Esophagus muscularis mucosa (tissue), 4 donors: ENCODE measurements around the gene AUNIP. TPM values are rescaled to one million over a fixed set of nuclear protein-coding genes. Genes with fewer than 3 reads are reported as not detected.

Experiments used
- DNase-seq: peaks from one replicate; pipeline ENCODE4 v3.0.0-alpha.2; 2017; ENCODE audit errors: extremely low spot score
- H3K27ac ChIP-seq, 4 donors: fragments of 200-600 bp; sonication (generic); replicated peaks in 1 of 4; 1 replicate in 3 of 4; 2 replicates in 1 of 4; pipeline ENCODE4 v1.5.1; 2016 to 2019; ENCODE audit warnings: mild to moderate bottlenecking in 1 of 4
- H3K27me3 ChIP-seq, 4 donors: fragments of 200-600 bp; sonication (generic); one replicate each; pipeline versions ENCODE4 v1.5.1 to v1.6.0; 2016 to 2019
- H3K36me3 ChIP-seq, 4 donors: fragments of 200-600 bp; sonication (generic); one replicate each; pipeline ENCODE4 v1.5.1; 2016 to 2019
- H3K4me1 ChIP-seq, 4 donors: fragments of 200-600 bp; sonication (generic); one replicate each; pipeline ENCODE4 v1.5.1; 2016 to 2019
- H3K4me3 ChIP-seq, 4 donors: fragments of 200-600 bp; sonication (generic); 1 replicate in 2 of 4; 2 replicates in 2 of 4; pipeline ENCODE4 v1.5.1; 2016 to 2019; ENCODE audit warnings: mild to moderate bottlenecking in 4 of 4, moderate library complexity in 1 of 4
- H3K9me3 ChIP-seq, 4 donors: fragments of 200-600 bp; sonication (generic); 1 replicate in 3 of 4; 2 replicates in 1 of 4; pipeline ENCODE4 v1.5.1; 2016 to 2019
- EP300 ChIP-seq: sonication (generic); formaldehyde crosslinking; IDR thresholded peaks from one replicate; pipeline ENCODE4 v1.6.1; 2017; ENCODE audit warnings: antibody characterized with exemption
- POLR2A ChIP-seq: fragments of 450-650 bp; IDR thresholded peaks from one replicate; pipeline ENCODE4 v1.6.1; 2017; ENCODE audit warnings: antibody characterized with exemption, moderate library complexity, mild to moderate bottlenecking, low read depth
- POLR2AphosphoS5 ChIP-seq, 2 donors: sonication (generic); formaldehyde crosslinking; IDR thresholded peaks; one replicate each; pipeline ENCODE4 v1.6.1; 2017; ENCODE audit warnings: antibody characterized with exemption in 2 of 2
- WGBS: methylation state at CpG from one replicate; pipeline ENCODE4 v1.1.5; 2018; 5-methylcytosine and 5-hydroxymethylcytosine counted together
- intact Hi-C: fragments of 100-400 bp; cut with DNase I; formaldehyde crosslinking; loops from one replicate; pipeline ENCODE4 v1.15.1; 2023
- total RNA-seq, 4 donors: library from RNA; depleted of rRNA; stranded (reverse); fragments of >200 nt; gene quantifications; one replicate each; pipeline versions ENCODE4 v1.1.0 to v1.2.1, GENCODE V29; 2016
- TF ChIP-seq, protein P1 (sequence below), 3 experiments: fragments of 200-600 bp in 2 of 3; fragments of 450-650 bp in 1 of 3; sonication (generic) in 2 of 3; IDR thresholded peaks; one replicate each; pipeline ENCODE4 v1.5.1; 2017 to 2019; ENCODE audit warnings: antibody characterized with exemption in 3 of 3, mild to moderate bottlenecking in 2 of 3, moderate library complexity in 1 of 3

AUNIP gene
- total RNA-seq, 4 donors from 2014 or later = not detected

DNA sequence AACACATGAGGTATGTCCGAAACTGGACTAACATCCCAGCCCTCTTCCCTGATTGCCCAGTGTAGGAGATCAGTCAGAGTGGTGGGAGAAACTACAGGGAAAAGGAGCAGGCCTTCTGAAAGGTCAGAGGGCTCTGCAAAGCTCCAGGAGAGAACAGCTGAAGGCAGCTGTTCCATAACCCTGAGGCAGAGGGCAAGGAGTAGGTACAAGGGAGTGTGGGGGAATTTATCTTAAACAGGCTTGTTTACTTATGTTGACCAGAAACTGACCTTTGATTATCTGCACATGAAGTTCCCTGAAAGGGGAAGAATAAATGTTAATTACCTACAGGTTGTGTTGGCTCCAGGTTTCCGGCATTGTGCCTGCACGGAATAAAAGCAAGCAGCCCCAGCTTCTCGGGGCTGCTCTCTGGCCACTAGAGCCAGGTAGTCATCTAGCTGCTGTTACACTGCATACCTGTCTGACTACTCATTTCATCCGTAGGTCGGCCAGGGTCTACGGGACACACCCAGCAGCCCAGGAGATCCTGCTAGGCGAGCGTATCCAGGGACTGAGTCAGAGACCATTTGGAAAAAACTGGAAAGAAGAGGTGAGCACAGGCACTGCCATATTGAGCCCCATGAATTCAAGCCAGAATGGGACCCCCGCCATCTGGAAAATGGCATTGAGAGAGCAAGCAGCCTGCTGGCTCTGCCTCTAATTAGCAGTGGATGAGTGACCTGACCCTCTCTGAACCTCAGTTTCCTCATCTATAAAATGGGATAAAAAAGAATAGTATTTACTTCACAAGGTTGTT lies 31.2 kb upstream of the AUNIP start:
- no peak overlapping the region for H3K27ac ChIP-seq
- 83% methylated on average over 9 of the region's 10 CpGs for WGBS
- peaks cover 4 to 30% (median 28%) of the 10 kb centered on the region in 4 donors for H3K4me1 ChIP-seq
- TF ChIP-seq, protein P1, sequence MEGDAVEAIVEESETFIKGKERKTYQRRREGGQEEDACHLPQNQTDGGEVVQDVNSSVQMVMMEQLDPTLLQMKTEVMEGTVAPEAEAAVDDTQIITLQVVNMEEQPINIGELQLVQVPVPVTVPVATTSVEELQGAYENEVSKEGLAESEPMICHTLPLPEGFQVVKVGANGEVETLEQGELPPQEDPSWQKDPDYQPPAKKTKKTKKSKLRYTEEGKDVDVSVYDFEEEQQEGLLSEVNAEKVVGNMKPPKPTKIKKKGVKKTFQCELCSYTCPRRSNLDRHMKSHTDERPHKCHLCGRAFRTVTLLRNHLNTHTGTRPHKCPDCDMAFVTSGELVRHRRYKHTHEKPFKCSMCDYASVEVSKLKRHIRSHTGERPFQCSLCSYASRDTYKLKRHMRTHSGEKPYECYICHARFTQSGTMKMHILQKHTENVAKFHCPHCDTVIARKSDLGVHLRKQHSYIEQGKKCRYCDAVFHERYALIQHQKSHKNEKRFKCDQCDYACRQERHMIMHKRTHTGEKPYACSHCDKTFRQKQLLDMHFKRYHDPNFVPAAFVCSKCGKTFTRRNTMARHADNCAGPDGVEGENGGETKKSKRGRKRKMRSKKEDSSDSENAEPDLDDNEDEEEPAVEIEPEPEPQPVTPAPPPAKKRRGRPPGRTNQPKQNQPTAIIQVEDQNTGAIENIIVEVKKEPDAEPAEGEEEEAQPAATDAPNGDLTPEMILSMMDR (IDR thresholded peaks at IDR 0.05) = no peak
- TF ChIP-seq POLR2AphosphoS5 (IDR thresholded peaks at IDR 0.05) = no peak
- no peak for TF ChIP-seq EP300
- TF ChIP-seq POLR2A = no peak
- no peaks in the 10 kb centered on the region for H3K36me3 ChIP-seq
- H3K27me3 ChIP-seq = no peaks in the 10 kb centered on the region
- no peak overlapping the region for H3K4me3 ChIP-seq
- no peak for DNase-seq
- no peaks in the 10 kb centered on the region for H3K9me3 ChIP-seq
- intact Hi-C loops = no loop called here

DNA sequence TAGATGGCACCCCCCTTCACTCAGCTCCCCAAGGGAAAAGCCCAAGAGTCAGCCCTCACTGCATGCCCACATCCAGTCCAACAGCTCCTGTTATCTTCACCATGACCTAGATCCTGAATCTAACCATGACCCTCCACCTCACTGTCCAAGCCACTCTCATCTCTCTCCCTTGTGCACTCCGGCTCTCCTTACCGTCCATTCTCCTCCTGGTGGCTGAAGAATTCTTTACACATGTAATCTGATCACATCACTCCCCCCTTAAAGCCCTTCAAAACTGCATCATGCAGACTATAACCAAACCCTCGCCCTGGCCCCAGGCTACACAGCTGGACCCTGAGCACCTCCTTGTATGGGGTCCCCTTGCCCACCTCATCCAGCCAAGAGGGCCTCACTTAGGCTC lies 30.2 kb upstream of the AUNIP start:
- no peak for DNase-seq
- TF ChIP-seq EP300 = no peak
- TF ChIP-seq POLR2A = no peak
- TF ChIP-seq POLR2AphosphoS5 (IDR thresholded peaks at IDR 0.05) = no peak
- TF ChIP-seq, protein P1 (IDR thresholded peaks at IDR 0.05) = no peak
- no peak overlapping the region for H3K27ac ChIP-seq
- no peaks in the 10 kb centered on the region for H3K36me3 ChIP-seq
- no peaks in the 10 kb centered on the region for H3K27me3 ChIP-seq
- WGBS = 88% methylated on average over 3 of the region's 3 CpGs
- H3K4me3 ChIP-seq = no peak overlapping the region
- H3K4me1 ChIP-seq = peaks cover 0 to 24% (median 23%) of the 10 kb centered on the region in 4 donors
- intact Hi-C loops = no loop called here
- no peaks in the 10 kb centered on the region for H3K9me3 ChIP-seq

DNA sequence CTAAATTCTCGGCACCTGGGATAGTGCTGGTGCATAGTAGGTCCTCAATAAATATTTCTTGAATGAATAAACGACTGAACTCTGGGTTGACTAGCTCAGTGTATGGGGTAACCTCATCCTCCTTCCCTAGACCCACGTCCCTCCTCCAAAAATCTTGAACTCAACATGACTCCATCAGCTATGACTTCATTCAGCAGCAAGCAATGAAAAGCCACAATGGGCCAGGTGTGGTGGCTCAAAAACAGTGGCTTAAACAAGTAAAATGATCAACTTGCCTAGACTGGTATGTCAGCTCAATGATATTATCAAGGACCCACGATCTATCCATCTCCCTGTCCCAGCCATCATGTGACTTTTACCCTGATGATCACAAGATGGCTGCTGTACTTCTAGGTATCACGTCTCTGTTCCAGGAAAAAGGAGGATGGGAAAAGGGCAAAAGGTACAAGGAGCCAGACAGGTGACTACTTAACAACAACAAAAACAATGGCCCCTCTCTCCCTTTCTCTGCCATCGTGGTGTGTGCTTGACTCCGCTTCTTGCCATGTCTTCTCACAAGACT lies 29.2 kb upstream of the AUNIP start:
- DNase-seq = no peak
- Histone ChIP-seq H3K9me3 (no peaks in the 10 kb centered on the region), H3K36me3 (no peaks in the 10 kb centered on the region), H3K27me3 (no peaks in the 10 kb centered on the region), H3K4me3 (no peak overlapping the region), H3K27ac (no peak overlapping the region), H3K4me1 (peaks cover 0 to 24% (median 23%) of the 10 kb centered on the region in 4 donors)
- intact Hi-C loops = no loop called here
- TF ChIP-seq, protein P1 (IDR thresholded peaks at IDR 0.05) = no peak
- TF ChIP-seq POLR2A (no peak), POLR2AphosphoS5 (IDR thresholded peaks at IDR 0.05) (no peak), EP300 (no peak)
- WGBS = 80% methylated on average over 7 of the region's 7 CpGs

DNA sequence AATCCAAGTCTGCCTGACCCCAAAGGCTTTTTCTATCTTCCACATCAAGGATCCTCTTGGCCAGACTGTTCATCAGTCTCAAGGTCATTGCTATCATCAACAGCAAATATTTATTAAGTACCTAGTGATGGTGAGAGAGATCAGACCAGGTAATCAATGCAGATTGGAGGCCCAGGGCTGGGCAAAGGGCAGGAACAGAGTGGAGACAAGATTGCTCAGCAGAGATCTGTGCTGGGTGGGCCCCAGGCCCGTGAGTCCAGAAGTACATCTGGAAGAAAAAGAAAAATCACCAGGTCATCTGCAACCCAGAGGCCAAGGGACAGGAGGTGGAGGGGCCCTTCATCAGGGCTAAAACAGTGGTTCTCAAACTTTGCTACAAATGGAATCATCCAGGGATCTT lies 26.3 kb upstream of the AUNIP start:
- no peak for DNase-seq

More for the DNA sequence above, 26.3 kb upstream of the AUNIP start:
- Histone ChIP-seq H3K36me3 (no peaks in the 10 kb centered on the region), H3K27ac (no peak overlapping the region), H3K27me3 (no peaks in the 10 kb centered on the region), H3K4me3 (no peak overlapping the region), H3K4me1 (peaks cover 0 to 2% (median 0%) of the 10 kb centered on the region in 4 donors), H3K9me3 (no peaks in the 10 kb centered on the region)
- intact Hi-C loops = no loop called here
- TF ChIP-seq, protein P1 (IDR thresholded peaks at IDR 0.05) = no peak
- no peak for TF ChIP-seq POLR2A
- TF ChIP-seq POLR2AphosphoS5 (IDR thresholded peaks at IDR 0.05) = no peak
- no peak for TF ChIP-seq EP300
- 100% methylated on average over 1 of the region's 1 CpG for WGBS
